SK-MEL-5 (cell line): Measurements from ENCODE around the gene ZNF423. TPM values are rescaled to one million over a fixed set of nuclear protein-coding genes. Genes with fewer than 3 reads are reported as not detected.

Experiments used
- DNase-seq: peaks from one replicate; pipeline ENCODE4 v3.0.0-alpha.2; 2016; ENCODE audit warnings: low read depth, low spot score
- in situ Hi-C: cut with HindIII; loops from 2 replicates; pipeline ENCODE4 v1.10.0; 2016; ENCODE audit warnings: low sequenced_read_pairs, high pct_unique_total_duplicates, low pct_unique_long_range_greater_than_20kb
- total RNA-seq: library from RNA; depleted of rRNA; stranded (reverse); fragments of >200 nt; shearing (Covaris generic); gene quantifications from 2 replicates; pipeline ENCODE4 v1.2.3, GENCODE V29; 2014

ZNF423 gene
- total RNA-seq, 1 experiment from 2014 or later = not detected

- no peak for DNase-seq
- in situ Hi-C loops = no loop called here
These were observed 309.2 kb downstream of the ZNF423 start for GRCh38 chr16:49546735-49547134.

- in situ Hi-C loops = no loop called here
- DNase-seq = no peak
These were observed 310.0 kb downstream of the ZNF423 start for GRCh38 chr16:49545741-49546448.

GRCh38 chr16:49545243-49545642 lies 310.7 kb downstream of the ZNF423 start:
- in situ Hi-C loops = no loop called here
- DNase-seq = no peak

- in situ Hi-C loops = no loop called here
- no peak for DNase-seq
These were observed 311.1 kb downstream of the ZNF423 start for GRCh38 chr16:49544828-49545227.

DNA sequence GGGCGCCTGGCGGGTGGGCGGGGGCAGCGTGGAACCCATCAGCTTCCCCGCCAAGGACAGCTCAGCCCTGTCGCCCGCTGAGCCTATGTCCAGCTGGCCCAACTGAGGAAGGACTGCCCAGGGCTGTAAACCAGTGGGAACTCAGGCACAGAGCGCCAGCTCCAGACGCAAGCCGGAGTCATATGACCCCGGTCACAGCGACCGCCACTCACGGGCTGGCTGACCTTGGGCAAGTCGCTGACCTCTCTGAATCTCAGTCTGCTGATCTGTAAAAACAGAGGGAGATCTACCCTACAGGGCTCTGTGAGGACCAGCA lies 312.3 kb downstream of the ZNF423 start:
- in situ Hi-C loops = no loop called here
- DNase-seq = no peak

GRCh38 chr16:49542946-49543630 lies 312.8 kb downstream of the ZNF423 start:
- no peak for DNase-seq
- in situ Hi-C loops = no loop called here

DNA sequence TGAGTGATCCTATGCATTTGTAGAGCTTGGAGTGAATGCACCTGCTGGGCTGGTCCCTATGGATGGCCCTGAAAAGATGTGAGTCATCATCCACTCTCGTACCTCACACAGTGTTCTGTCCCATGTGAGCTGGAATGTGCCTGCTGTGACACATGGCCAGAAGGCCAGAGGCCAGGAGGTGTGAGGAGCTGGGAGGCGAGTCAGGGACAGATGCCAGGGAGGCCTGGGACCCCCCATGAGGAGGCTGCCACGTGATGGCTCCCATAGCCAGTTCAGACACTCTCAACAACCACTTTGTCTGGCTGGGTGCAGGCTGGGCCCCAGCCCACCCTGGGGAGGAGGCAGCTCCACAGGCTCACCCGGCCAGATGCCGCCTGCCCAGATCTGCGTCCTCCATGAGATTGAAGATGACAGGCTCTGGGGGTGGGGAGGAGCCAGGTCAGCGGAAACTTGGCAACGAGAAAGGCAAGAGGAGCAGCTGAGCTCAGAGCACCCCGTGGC lies 313.5 kb downstream of the ZNF423 start:
- in situ Hi-C loops = no loop called here
- DNase-seq = no peak

DNA sequence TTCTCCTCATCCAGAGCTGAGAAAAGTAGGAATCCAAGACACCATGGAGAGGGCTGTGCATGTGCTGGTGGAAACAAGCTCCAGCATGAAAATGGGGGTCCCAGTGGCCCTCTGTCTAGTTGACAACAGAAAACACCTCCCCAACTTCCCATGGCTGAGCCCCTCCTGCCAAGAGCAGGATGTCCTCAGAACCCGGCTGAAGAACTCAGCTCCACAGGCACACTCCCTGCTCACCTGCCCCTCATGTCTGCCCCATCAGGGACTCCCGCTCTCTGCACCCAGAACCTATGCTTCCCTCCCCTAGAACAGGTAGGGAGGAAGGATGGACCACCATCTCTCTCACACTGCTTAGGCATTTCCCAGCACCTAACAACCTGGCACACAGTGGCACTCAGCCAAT lies 315.1 kb downstream of the ZNF423 start:
- no peak for DNase-seq
- in situ Hi-C loops = no loop called here

DNA sequence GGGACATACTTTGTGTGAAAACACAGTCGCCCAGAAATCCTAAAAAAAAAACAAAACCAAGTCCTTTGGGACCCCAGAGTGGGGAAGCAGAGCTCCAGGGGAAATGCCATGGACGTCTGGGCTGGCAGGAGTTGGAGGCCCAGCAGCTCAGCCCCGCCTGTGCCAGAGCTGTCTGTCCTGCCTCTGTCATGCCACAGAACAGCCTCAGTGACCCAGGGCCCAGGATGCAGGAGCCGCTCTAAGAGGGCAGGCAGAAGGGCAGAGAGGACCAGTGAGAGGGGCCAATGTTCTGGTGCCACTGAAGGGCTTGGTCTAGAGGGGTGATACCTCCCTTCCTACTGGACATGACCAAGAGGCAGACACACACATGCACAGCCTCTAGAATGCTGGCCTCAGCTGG lies 316.2 kb downstream of the ZNF423 start:
- DNase-seq = no peak
- in situ Hi-C loops = no loop called here

DNA sequence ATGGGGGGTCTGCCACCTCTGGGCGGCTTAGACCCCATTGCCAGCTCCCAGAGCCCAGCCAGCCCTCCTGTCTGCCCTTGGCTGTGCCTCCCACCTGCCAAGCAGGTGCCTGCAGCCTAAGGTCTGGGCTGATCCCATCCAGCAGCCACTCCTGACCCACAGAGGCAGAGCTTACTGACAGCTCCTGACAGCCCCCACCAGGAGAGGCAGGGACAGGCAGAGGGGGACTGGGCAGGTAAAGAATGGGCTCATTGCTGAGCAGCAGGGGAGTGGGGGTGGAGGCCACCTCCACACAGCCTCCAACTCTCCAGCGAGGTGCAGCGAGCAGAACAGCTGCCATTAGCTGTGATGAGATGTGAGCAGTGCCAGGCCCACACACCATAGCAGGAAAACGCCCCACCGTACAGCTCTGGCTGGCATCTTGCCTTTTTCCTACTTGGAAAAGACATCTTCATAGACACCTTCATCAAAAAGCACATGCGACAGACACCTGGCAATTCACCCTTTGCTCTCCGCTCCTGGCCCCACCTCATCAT lies 317.9 kb downstream of the ZNF423 start:
- no peak for DNase-seq
- in situ Hi-C loops = no loop called here

DNA sequence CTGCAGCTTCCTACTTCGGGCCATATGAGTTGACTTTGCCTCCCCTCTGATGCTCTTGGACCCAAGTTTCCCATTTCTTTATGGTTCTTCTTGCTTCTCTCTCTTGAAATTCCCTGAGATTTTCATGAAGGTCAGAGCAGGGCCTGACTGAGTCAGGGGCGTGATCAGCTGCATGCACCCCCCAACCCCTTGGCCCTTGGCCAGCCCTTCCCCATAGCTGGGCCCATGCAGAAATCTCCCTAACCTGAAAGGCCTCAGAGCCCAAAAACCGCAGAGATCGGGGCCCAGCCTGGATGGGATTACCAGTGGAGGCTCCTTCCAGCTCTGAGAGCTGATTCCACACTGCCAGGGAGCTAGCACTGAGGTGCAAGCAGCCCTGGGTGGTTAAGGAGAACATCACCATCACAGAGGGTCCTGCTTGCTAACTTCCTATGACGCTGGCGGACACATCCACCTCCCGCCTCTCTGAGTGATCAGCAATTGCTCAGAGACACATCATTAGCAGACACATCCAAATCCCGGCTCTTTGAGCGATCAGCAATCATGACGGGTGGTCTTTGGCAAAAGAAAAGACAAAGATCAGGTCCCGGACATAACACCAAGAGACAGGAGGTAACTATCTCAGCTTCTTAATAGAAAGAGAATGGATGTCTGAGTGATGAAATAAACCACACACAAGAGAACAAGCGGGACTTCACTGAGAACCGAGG lies 320.9 kb downstream of the ZNF423 start:
- in situ Hi-C loops = no loop called here
- DNase-seq = no peak

DNA sequence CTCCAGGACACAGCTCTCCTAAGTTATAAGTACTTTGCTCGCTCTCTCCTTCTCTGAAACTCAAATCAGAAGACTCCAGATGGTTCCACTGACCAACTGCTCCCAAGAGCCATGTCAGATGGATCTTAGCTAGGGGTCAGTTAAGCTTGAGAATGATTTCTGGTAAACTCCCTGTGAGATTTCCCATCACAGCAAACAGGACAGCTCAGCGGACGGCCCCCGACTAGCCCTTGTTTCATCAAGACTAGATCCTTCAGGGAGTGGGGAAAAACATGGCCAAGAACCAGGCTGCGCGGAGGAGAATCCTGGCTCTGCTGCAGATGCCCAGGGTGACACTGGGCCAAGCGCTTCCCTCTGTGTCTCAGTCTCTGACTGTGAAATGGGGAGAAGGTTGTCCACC lies 322.5 kb downstream of the ZNF423 start:
- no peak for DNase-seq
- in situ Hi-C loops = no loop called here

GRCh38 chr16:49532873-49533272 lies 323.0 kb downstream of the ZNF423 start:
- no peak for DNase-seq
- in situ Hi-C loops = no loop called here

DNA sequence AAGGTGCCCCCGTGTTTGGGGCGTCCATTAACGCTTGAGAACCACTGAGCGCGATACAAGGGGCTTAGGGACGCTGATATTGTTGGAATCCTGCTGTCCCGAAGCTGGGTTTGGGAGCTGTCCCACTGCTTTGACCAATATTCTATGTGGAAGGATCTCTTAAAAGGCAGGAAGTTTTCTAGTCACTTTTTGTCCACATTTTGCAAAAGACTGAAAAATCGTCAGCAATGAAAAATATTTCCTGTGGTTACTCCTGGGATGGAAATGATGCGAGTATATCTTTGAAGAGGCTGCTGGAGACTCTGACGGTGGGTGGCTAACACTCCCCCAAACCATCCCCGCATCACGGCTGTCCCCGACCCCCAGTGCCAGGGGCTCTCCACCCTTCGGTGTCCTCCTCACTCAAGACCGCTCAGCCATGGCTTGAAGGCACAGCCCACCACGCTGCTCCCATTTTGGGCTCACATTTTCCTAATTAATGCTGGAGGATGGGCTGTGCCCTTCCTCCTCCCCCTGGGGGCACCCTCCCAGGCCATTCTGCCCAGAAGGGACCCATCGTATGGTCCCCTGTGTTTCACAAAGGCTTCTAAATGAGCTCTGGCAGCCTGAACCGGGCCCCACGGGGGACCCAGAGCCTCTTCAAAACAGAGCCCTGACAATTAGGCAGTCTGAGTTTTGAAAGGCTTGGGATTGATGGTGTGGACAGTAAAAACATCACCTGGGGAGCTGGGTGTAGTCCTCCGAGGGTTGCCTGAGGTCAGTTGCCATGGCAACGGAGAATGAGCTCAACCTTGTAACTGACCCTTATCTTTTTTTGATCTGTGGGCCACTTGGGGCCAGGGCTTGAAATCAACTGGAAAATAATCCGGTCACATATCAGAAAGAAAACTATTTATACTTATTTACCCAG lies 323.7 kb downstream of the ZNF423 start:
- in situ Hi-C loops = no loop called here
- DNase-seq = no peak

GRCh38 chr16:49531425-49531824 lies 324.5 kb downstream of the ZNF423 start:
- no peak for DNase-seq
- in situ Hi-C loops = no loop called here

DNA sequence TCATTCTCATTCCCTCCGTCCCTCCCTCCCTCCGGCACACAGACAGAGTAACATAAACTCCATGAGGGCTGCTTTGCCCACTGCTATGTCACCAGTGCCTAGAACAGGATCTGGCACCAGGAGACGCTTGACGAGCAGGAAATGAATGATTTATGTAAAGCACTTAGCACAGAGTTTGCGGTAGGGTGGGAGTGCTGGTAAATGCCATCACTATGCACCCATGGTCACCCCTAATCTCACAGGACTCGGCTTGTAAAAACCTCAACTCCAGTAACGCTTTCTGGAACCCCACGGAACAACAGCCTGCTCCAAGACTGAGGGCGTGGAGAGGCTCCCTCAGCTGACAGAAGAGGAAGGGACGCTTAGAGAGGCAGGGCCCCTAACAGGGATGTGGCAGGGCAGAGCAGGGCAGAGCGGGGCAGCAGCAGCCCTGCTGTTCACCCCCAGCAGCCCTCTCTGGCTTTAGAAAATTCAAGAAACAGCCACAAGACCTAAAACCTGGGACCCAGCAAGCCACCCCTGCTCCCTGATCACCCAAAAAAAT lies 325.4 kb downstream of the ZNF423 start:
- in situ Hi-C loops = no loop called here
- DNase-seq = no peak

GRCh38 chr16:49529411-49530045 lies 326.4 kb downstream of the ZNF423 start:
- DNase-seq = no peak
- in situ Hi-C loops = no loop called here
